Measurements from ENCODE around the gene TREML4. TPM values are rescaled to one million over a fixed set of nuclear protein-coding genes. Genes with fewer than 3 reads are reported as not detected.

The TREML4 gene
- total and polyA plus RNA-seq, 9 of the 15 experiments (the other 6 are each of a cell fraction or from before 2014, with no cell fraction given) = not detected

DNA sequence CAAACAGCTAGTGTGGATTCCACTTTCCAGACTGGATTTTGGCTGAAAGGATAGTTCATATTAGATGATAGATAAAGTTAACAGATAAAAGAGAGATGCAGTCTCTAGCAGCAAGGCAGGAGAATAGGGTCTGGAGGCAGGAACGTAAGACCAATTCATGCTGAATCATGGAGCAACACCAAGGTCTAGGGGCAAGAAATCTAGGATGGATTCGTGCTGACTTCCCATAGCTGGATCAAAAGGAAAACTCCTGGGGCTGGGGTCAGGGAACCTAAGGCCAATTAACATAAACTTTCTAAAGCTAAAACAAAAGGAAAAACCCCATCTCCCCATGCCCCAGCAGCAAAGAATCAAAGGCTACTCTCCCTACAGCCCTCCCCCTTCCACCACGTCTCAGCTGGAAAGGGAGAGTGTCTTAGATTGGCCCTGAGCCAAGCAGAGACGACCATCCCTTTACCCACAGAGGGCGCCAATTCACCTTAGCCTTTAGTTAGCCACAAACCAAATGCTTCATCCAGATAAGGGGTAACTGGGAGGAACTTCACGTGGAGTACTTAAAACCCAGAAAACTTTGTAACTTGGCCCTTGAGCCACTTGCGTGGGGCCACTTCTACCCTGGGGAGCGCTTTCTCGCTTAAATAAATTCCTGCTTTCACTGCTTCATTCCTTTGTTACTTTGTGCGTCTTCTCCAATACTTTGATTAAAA lies 50.7 kb downstream of the TREML4 start (continued):
- TF ChIP-seq ZNF830 (CRISPR knock-in tag; IDR thresholded peaks at IDR 0.05) (no peak), AFF4 (CRISPR knock-in tag; IDR thresholded peaks at IDR 0.05) (no peak), HMG20B (CRISPR knock-in tag; IDR thresholded peaks at IDR 0.05) (no peak), ETS1 (conservative IDR thresholded peaks at IDR 0.05; ENCODE audit: control insufficient read depth, low read depth, low read length) (0 out of 2 replicates have a peak, but pooled peaks have one; percentile 26), BRF1 (IDR thresholded peaks at IDR 0.05; ENCODE audit: borderline replicate concordance, extremely low read depth, insufficient read length) (no peak), NFE2 (IDR thresholded peaks at IDR 0.05; ENCODE audit: low read depth) (peak; percentile 77), SMARCE1 (IDR thresholded peaks at IDR 0.05) (peak; percentile 80), CREB3 (tag; conservative IDR thresholded peaks at IDR 0.05; ENCODE audit: low read depth) (no peak), SAFB (IDR thresholded peaks at IDR 0.05; ENCODE audit: borderline replicate concordance, low read depth, low read length) (no peak), HEY1 (CRISPR knock-in tag; IDR thresholded peaks at IDR 0.05; ENCODE audit: borderline replicate concordance) (0 out of 2 replicates have a peak, but pooled peaks have one; percentile 52), ZFP30 (CRISPR knock-in tag; IDR thresholded peaks at IDR 0.05; ENCODE audit: borderline replicate concordance) (no peak), FOXK2 (conservative IDR thresholded peaks at IDR 0.05 in 1 of 2, IDR thresholded peaks at IDR 0.05 in 1 of 2; ENCODE audit: low read depth in 2 of 2) (peak in 1 of 2 experiments; percentile 60; a peak in 3 of 4 replicates), ZNF75A (CRISPR knock-in tag; IDR thresholded peaks at IDR 0.05) (0 out of 2 replicates have a peak, but pooled peaks have one; percentile 22), CHD1 (IDR thresholded peaks at IDR 0.05; ENCODE audit: low read length) (no peak), RBBP5 (IDR thresholded peaks at IDR 0.05; ENCODE audit: borderline replicate concordance, insufficient read depth, low read length, poor library complexity, severe bottlenecking) (no peak), BRD9 (IDR thresholded peaks at IDR 0.05; ENCODE audit: low read depth, partially characterized antibody) (peak; percentile 35)
- TF ChIP-seq, protein P1, sequence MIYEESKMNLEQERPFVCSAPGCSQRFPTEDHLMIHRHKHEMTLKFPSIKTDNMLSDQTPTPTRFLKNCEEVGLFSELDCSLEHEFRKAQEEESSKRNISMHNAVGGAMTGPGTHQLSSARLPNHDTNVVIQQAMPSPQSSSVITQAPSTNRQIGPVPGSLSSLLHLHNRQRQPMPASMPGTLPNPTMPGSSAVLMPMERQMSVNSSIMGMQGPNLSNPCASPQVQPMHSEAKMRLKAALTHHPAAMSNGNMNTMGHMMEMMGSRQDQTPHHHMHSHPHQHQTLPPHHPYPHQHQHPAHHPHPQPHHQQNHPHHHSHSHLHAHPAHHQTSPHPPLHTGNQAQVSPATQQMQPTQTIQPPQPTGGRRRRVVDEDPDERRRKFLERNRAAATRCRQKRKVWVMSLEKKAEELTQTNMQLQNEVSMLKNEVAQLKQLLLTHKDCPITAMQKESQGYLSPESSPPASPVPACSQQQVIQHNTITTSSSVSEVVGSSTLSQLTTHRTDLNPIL (CRISPR knock-in tag; IDR thresholded peaks at IDR 0.05) = no peak
- TF ChIP-seq, protein P2, sequence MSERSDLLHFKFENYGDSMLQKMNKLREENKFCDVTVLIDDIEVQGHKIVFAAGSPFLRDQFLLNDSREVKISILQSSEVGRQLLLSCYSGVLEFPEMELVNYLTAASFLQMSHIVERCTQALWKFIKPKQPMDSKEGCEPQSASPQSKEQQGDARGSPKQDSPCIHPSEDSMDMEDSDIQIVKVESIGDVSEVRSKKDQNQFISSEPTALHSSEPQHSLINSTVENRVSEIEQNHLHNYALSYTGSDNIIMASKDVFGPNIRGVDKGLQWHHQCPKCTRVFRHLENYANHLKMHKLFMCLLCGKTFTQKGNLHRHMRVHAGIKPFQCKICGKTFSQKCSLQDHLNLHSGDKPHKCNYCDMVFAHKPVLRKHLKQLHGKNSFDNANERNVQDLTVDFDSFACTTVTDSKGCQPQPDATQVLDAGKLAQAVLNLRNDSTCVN (CRISPR knock-in tag; IDR thresholded peaks at IDR 0.05) = no peak
